GM12874 (cell line): ENCODE results near the gene PNMA5.

Experiments
- TF ChIP-seq, protein P1 (sequence below): IDR thresholded peaks from 2 replicates; pipeline ENCODE4 v1.5.1; 2011; ENCODE audit warnings: low read depth, mild to moderate bottlenecking, control low read depth, low read length, moderate library complexity; ENCODE audit not compliant: insufficient read depth

The PNMA5 gene

DNA sequence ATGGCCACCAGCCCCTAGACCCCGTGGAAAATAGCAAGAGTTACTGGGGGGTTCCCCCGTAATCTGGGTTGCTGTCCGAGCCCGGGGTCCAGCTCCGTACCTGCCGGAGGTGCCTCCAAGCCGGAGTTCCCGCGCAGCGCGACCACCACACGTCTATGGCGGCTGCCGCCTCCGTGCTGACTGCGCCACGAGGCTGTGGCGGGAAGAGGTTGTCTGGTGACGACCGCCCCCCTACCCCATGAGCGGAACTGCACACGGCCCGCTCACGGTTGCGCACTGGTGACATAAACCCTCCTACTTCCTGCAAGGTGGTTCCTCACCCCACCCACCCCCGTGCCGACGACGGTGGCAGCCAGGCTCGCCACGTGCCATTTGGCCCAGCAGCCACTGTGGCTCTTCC is at the start of gene PNMA5:
TSS of gene PNMA5 (minus strand) at position 184 of the 400 bp plus-strand sequence. CDS start 2,518 bp downstream, outside the sequence.
- TF ChIP-seq, protein P1, sequence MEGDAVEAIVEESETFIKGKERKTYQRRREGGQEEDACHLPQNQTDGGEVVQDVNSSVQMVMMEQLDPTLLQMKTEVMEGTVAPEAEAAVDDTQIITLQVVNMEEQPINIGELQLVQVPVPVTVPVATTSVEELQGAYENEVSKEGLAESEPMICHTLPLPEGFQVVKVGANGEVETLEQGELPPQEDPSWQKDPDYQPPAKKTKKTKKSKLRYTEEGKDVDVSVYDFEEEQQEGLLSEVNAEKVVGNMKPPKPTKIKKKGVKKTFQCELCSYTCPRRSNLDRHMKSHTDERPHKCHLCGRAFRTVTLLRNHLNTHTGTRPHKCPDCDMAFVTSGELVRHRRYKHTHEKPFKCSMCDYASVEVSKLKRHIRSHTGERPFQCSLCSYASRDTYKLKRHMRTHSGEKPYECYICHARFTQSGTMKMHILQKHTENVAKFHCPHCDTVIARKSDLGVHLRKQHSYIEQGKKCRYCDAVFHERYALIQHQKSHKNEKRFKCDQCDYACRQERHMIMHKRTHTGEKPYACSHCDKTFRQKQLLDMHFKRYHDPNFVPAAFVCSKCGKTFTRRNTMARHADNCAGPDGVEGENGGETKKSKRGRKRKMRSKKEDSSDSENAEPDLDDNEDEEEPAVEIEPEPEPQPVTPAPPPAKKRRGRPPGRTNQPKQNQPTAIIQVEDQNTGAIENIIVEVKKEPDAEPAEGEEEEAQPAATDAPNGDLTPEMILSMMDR: no peak

DNA sequence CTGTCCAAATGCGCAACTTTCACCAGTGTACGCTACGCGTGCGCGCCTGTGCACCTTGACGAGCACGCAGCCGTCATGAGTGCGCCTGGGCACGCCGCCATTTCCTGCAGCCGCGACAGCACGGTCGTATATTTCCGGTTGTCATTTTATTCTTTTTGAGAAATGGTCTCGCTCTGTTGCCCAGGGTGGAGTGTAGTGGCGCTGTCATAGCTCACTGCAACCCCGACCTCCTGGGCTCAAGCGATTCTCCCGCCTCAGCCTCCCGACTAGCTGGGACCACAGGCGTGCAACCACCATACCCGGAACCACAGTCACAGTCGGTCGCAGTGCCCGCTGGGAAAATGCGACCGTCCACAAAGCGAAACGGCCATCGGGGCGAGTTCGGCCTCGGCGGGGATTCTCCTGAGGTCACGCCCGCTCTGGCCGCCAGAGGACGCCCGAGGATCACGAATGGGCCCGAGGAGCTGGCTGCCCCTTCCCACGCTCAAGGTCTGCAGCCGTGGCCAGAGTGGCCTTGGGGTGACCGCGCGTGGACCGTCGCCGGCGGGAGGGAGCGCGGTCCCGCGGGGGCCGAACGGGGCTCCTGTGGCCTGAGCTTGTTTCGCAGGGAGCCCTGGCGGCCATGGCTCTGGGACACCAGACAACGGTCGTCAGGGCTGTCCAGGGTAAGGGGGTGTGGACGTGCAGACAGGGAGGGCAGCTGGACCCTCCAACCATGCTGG is 38.6 kb upstream of the PNMA5 start:
- TF ChIP-seq, protein P1: peak; percentile 81

DNA sequence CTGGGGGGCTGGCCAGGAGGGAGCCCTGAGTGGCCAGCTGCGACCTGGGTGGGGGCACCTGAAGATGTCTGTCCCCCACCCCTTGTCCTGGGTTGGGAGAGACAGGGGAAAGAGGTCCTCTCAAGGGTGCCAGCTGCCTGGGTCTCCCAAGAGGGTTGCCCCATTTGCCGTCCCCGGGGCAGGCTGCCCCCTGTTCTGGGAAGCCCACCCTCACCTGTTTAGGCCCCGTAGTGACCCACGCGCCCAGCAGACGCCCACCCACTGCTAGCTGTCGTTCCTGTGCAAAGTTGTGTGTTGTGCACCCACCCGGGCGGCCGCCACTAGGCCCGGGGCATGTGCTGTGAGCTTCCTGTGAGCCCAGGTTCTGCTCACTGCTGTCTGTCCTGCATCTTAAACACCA is 36.9 kb upstream of the PNMA5 start:
- TF ChIP-seq, protein P1: no peak

DNA sequence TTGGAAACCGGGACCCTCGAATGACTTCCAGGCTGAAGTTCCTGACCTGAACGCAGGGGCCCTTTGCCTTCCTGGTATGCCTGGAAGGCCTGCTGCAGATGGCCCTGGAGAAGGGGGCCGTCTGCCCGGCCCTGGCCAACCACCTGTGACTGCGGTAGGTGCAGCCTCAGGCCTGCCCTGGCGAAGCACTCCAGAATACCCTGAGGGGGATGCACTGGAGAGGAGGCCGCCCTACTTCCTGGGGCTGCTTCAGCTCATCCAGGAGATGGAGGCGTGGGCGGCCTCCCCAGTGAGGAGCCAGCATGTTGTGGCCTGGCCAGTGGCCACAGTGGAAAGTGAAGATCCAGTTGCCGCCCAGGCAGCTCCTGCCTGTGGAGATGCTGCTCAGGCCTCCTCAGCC is 36.0 kb upstream of the PNMA5 start:
- TF ChIP-seq, protein P1: no peak

DNA sequence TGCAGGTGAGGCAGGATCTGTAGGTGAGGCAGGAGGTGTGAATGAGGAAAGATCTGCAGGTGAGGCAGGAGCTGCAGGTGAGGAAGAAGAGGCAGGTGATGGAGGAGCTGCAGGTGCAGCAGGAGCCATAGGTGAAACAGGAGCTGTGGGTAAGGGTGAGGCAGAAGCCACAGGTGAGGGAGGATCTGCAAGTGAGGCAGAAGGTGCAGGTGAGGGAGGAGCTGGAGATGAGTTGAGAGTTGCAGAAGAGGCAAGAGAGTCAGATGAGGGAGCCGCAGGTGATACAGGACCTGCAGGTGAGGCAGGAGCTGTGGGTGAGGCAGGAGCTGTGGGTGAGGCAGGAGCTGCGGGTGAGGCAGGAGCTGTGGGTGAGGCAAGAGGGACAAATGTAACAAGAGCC is 35.2 kb upstream of the PNMA5 start:
- TF ChIP-seq, protein P1: no peak

DNA sequence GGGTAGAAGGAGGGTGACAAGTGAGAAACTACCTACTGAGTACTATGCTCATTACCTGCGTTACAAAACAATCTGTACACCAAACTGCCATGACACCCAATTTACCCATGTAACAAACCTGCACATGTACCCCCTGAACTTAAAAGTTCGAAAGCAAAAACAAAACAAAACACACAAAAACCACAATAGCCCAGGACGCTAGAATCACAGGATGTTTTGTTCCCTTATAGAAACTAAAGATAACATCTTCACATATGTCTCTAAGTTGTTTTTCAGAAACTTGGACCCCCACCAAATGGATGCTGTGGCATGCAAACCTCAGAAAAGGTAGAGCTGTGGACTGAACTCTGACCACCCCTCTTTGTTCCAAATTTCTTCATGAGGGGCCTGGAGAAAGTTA is 25.2 kb upstream of the PNMA5 start:
- TF ChIP-seq, protein P1: no peak

DNA sequence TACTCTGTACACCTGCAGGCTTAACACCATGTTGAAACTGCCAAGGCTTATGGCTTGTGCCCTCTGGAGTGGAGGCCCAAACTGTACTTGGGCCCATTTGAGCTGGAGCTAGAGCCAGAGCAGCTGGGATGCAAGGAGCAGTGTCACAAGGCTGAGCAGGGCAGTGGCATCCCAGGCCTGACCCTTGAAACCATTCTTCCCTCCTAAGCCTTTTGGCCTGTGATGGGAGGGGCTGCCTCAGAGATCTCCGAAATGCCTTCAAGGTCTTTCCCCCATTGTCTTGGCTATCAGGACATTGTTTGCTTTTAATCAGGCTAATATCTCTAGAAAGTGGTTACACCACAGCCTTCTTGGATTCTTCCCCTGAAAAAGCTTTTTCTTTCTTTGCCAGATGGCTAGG is 10.9 kb upstream of the PNMA5 start:
- TF ChIP-seq, protein P1: no peak

DNA sequence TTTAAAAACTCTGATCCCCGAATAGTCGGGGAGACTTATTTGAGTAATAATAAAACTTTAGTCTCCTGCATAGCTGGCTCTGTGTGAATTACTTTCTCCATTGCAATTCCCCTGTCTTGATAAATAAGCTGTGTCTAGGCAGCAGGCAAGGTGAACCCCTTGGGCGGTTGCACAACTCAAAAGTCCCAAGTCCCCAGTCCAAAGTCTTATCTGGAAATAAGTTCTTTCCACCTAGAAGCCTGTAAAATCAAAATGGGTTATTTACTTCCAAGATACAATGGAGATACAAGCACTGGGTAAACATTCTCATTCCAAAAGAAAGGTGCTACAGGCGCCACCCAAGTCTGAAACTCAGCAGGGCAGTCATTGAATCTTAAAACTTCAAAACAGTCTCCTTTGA is 10.1 kb upstream of the PNMA5 start:
- TF ChIP-seq, protein P1: no peak
